GM19395 (cell line): ENCODE data around the gene OASL.

Experiments used
- ATAC-seq: cut with Tn5 transposase; IDR thresholded peaks from one replicate; pipeline ENCODE4 v1.9.1; 2021; ENCODE audit warnings: mild to moderate bottlenecking, moderate library complexity; ENCODE audit not compliant: unreplicated experiment

The OASL gene

GRCh38 chr12:120971299-120972180 is 67.5 kb downstream of the OASL start:
- no peak for ATAC-seq

- ATAC-seq, result no peak
Observed at GRCh38 chr12:120970310-120970709, 68.7 kb downstream of the OASL start.
